Heart left ventricle (tissue), 16 donors: Measurements from ENCODE around the gene PGD. TPM values are rescaled to one million over a fixed set of nuclear protein-coding genes. Genes with fewer than 3 reads are reported as not detected.

ENCODE experiments used
- ATAC-seq, 4 donors: fragments of 200-7000 bp; cut with Tn5 transposase; one replicate each; pipeline ENCODE4 v1.9.1; 2020 to 2022; ENCODE audit warnings: moderate library complexity in 4 of 4, mild to moderate bottlenecking in 3 of 4, moderate number of reproducible peaks in 1 of 4
- DNase-seq, 5 donors: peaks; one replicate each; pipeline ENCODE4 v3.0.0-alpha.2; 2020
- H3K27ac ChIP-seq, 12 donors: fragments of 200-600 bp; sonication (generic) in 4 of 12; one replicate each; pipeline versions ENCODE4 v1.5.0 to v1.8.0; 2016 to 2022; ENCODE audit warnings: mild to moderate bottlenecking in 2 of 12
- H3K27me3 ChIP-seq, 9 donors: fragments of 200-600 bp; sonication (generic) in 2 of 9; one replicate each; pipeline versions ENCODE4 v1.5.1 to v1.8.0; 2016 to 2022; ENCODE audit warnings: mild to moderate bottlenecking in 3 of 9
- H3K36me3 ChIP-seq, 9 donors: fragments of 200-600 bp; sonication (generic) in 2 of 9; one replicate each; pipeline versions ENCODE4 v1.5.0 to v1.8.0; 2018 to 2022; ENCODE audit warnings: mild to moderate bottlenecking in 2 of 9
- H3K4me1 ChIP-seq, 12 donors: fragments of 200-600 bp; sonication (generic) in 4 of 12; one replicate each; pipeline versions ENCODE4 v1.5.0 to v1.8.0; 2016 to 2022; ENCODE audit warnings: mild to moderate bottlenecking in 3 of 12
- H3K4me3 ChIP-seq, 12 donors: fragments of 200-600 bp; sonication (generic) in 4 of 12; one replicate each; pipeline versions ENCODE4 v1.5.0 to v1.8.0; 2017 to 2022; ENCODE audit warnings: mild to moderate bottlenecking in 9 of 12, moderate library complexity in 4 of 12
- H3K9me3 ChIP-seq, 12 donors: fragments of 200-600 bp; sonication (generic) in 4 of 12; one replicate each; pipeline versions ENCODE4 v1.5.0 to v1.8.0; 2016 to 2022; ENCODE audit warnings: mild to moderate bottlenecking in 1 of 12
- POLR2A ChIP-seq, 2 donors: fragments of 450-650 bp; IDR thresholded peaks; one replicate each; pipeline ENCODE4 v1.6.1; 2017; ENCODE audit warnings: antibody characterized with exemption in 2 of 2, mild to moderate bottlenecking in 2 of 2, moderate library complexity in 2 of 2
- WGBS, 4 donors: extraction: QIAGEN DNeasy Blood & Tissue Kit in 2 of 4; methylation state at CpG; one replicate each; pipeline versions ENCODE4 v1.1.5 to v1.1.7; 2013 to 2018; 5-methylcytosine and 5-hydroxymethylcytosine counted together
- intact Hi-C, 10 donors: fragments of 100-400 bp; cut with DNase I; formaldehyde crosslinking; loops; one replicate each; pipeline versions ENCODE4 v1.11.1 to v1.14.2; 2022
- polyA plus RNA-seq, 2 donors: library from polyadenylated mRNA; stranded (reverse); fragments of 200-250 nt; gene quantifications; one replicate each; pipeline ENCODE4 v1.2.3, GENCODE V29; 2013
- total RNA-seq, 9 donors: library from RNA; depleted of rRNA in 2 of 9; stranded (reverse); fragments of >200 nt in 2 of 9; fragmentation: NEBNext Ultra II Directional in 3 of 9; extraction: Animal tissue kit (Norgen Biotek cat#: 25700) in 3 of 9; gene quantifications; one replicate each; pipeline versions ENCODE4 v1.1.0 to v1.2.4, GENCODE V29; 2016 to 2023
- TF ChIP-seq, protein P1 (sequence below), 12 donors: fragments of 200-600 bp; sonication (generic) in 4 of 12; IDR thresholded peaks; one replicate each; pipeline versions ENCODE4 v1.5.0 to v1.8.0; 2018 to 2022; ENCODE audit warnings: antibody characterized with exemption in 12 of 12, mild to moderate bottlenecking in 5 of 12
- donor health status: ischemic (EF 13 %, LVEDD 7.1; RV severe dilation, severe dysfunction).
- donor health status: healthy with polysubstance abuse.
- donor health status: DM: no; HTN: yes; CAD: no.
- donor health status: DM: no; HTN: no; CAD: no.
- donor health status: ischemic (EF 25% LVEDD 6.9; RV normal size, moderate dysfunction).
- donor health status: ischemic (EF 25% LVEDD 5.7; RV mildly dilated, moderate dysfunction).
- donor health status: healthy.
- donor health status: DM: yes; HTN: yes; CAD: no.
- donor health status: ischemic (EF 35%, LVEDD 5.7; RV mildly dilated, moderate dysfunction).
- donor health status: nonischemic (EF 11% LVEDD 7.7; RV severe dilation, severe dysfunction).
- donor health status: DM: yes; HTN: yes; CAD: no.
- donor health status: PGD.
- donor health status: ischemic (EF 29% LVEDD 5.4; RV normal size, mild dysfunction).
- donor health status: nonischemic (EF 23%, LVEDD 6.1; RV moderate dilation, normal function).

Gene PGD
- total and polyA plus RNA-seq, 11 donors = 13.3 to 95.2 (median 30.9) TPM

- intact Hi-C loops = no loop called here
- DNase-seq (peak in 1 of 5 donors; percentile 3), ATAC-seq (no peak)
- H3K4me1 ChIP-seq = peaks cover 0 to 18% (median 0%) of the 10 kb centered on the region in 12 donors
- no peaks in the 10 kb centered on the region for H3K9me3 ChIP-seq
- H3K36me3 ChIP-seq = peaks cover 2 to 33% (median 27%) of the 10 kb centered on the region in 9 donors
- no peaks in the 10 kb centered on the region for H3K27me3 ChIP-seq
- peak overlapping the region in 1 of 12 donors; percentile 22 for H3K4me3 ChIP-seq
- H3K27ac ChIP-seq = peak overlapping the region in 1 of 12 donors; percentile 20
- WGBS, 4 donors = 64 to 84% (median 70%) methylated on average over 9 of the region's 9 CpGs
- TF ChIP-seq, protein P1, sequence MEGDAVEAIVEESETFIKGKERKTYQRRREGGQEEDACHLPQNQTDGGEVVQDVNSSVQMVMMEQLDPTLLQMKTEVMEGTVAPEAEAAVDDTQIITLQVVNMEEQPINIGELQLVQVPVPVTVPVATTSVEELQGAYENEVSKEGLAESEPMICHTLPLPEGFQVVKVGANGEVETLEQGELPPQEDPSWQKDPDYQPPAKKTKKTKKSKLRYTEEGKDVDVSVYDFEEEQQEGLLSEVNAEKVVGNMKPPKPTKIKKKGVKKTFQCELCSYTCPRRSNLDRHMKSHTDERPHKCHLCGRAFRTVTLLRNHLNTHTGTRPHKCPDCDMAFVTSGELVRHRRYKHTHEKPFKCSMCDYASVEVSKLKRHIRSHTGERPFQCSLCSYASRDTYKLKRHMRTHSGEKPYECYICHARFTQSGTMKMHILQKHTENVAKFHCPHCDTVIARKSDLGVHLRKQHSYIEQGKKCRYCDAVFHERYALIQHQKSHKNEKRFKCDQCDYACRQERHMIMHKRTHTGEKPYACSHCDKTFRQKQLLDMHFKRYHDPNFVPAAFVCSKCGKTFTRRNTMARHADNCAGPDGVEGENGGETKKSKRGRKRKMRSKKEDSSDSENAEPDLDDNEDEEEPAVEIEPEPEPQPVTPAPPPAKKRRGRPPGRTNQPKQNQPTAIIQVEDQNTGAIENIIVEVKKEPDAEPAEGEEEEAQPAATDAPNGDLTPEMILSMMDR (IDR thresholded peaks at IDR 0.05) = no peak
- no peak for TF ChIP-seq POLR2A (IDR thresholded peaks at IDR 0.05)
Observed at GRCh38 chr1:10457875-10458274, 59.0 kb downstream of the PGD start.

- H3K4me3 ChIP-seq = no peak overlapping the region
- WGBS, 4 donors = 53 to 64% (median 59%) methylated on average over 3 of the region's 3 CpGs
- H3K4me1 ChIP-seq = peaks cover 0 to 18% (median 0%) of the 10 kb centered on the region in 12 donors
- H3K9me3 ChIP-seq = no peaks in the 10 kb centered on the region
- ATAC-seq = no peak
- no peak overlapping the region for H3K27ac ChIP-seq
- intact Hi-C loops = no loop called here
- H3K27me3 ChIP-seq = no peaks in the 10 kb centered on the region
- no peak for DNase-seq
- H3K36me3 ChIP-seq = peaks cover 2 to 46% (median 40%) of the 10 kb centered on the region in 9 donors
- TF ChIP-seq, protein P1 (IDR thresholded peaks at IDR 0.05) = no peak
- TF ChIP-seq POLR2A (IDR thresholded peaks at IDR 0.05) = no peak
Observed at GRCh38 chr1:10459184-10459583, 60.3 kb downstream of the PGD start.

DNA sequence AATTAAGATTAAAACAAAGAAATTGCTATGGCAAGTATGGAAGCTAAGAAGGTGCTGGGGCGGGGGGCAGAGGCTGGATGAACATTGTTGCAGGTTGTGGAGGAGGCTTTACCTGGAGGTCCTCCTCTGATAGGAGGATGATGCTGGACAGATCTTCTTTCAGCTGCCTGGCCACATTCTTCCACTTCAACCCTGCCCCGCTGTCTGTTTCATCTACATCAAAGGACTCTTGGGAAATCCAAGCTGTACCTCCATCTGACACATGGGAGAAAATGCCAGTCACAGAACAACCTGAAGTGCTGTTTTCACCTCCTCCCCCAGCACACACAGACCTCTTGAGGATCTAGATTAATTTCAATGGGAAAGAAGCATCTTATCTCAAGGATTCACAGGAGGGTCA, 68.2 kb downstream of the PGD start:
- Histone ChIP-seq H3K27ac (no peak overlapping the region), H3K36me3 (peaks cover 0 to 74% (median 71%) of the 10 kb centered on the region in 9 donors), H3K9me3 (no peaks in the 10 kb centered on the region), H3K4me3 (no peak overlapping the region), H3K27me3 (no peaks in the 10 kb centered on the region), H3K4me1 (peaks cover 0 to 13% (median 8%) of the 10 kb centered on the region in 12 donors)
- 95 to 98% (median 97%) methylated on average over 2 of the region's 2 CpGs for WGBS, 4 donors
- DNase-seq = peak in 1 of 5 donors; percentile 0
- intact Hi-C loops = loop anchor here in 1 of 10 donors (5.0 kb wide), 1 partner anchor 35 kb away; the partner anchor contains the start of gene CENPS
- no peak for ATAC-seq
- no peak for TF ChIP-seq POLR2A (IDR thresholded peaks at IDR 0.05)
- TF ChIP-seq, protein P1 (IDR thresholded peaks at IDR 0.05) = no peak

- peaks cover 0 to 32% (median 9%) of the 10 kb centered on the region in 12 donors for H3K4me1 ChIP-seq
- WGBS, 4 donors = 96 to 100% (median 98%) methylated on average over 4 of the region's 4 CpGs
- H3K9me3 ChIP-seq = no peaks in the 10 kb centered on the region
- no peaks in the 10 kb centered on the region for H3K27me3 ChIP-seq
- no peak overlapping the region for H3K4me3 ChIP-seq
- H3K36me3 ChIP-seq = peaks cover 0 to 45% (median 41%) of the 10 kb centered on the region in 9 donors
- DNase-seq (no peak), ATAC-seq (no peak)
- H3K27ac ChIP-seq = no peak overlapping the region
- intact Hi-C loops = loop anchor here in 3 of 10 donors (5.0 kb wide), 1 partner anchor 38 kb away; the partner anchor contains the start of gene CENPS (in 3 of the 3)
- no peak for TF ChIP-seq POLR2A (IDR thresholded peaks at IDR 0.05)
- TF ChIP-seq, protein P1 (IDR thresholded peaks at IDR 0.05) = no peak
Observed at GRCh38 chr1:10470043-10470442, 71.2 kb downstream of the PGD start.

Other genes with a start within 250 kb of the PGD start
- 100 to 1,000 TPM in 2 of 9 donors, 10 to 100 TPM in 7; 65.5 to 137 (median 82.0) TPM for gene KIF1B, start 188.5 kb upstream of the PGD start, total RNA-seq
- 10 to 100 TPM; 25.0 to 65.9 TPM for gene KIF1B, start 188.5 kb upstream of the PGD start, polyA plus RNA-seq
- 10 to 100 TPM in 1 of 9 donors, 1 to 10 TPM in 8; 2.4 to 11.6 (median 8.5) TPM for gene CENPS, start 31.4 kb downstream of the PGD start, total RNA-seq
- 1 to 10 TPM; 6.7 to 8.2 TPM for gene CENPS, start 31.4 kb downstream of the PGD start, polyA plus RNA-seq
- gene CORT, start 51.0 kb downstream of the PGD start, total RNA-seq = under 1 TPM in 2 of 9 donors, not detected in 7; 0.19 to 0.37 TPM
- not detected for gene CORT, start 51.0 kb downstream of the PGD start, polyA plus RNA-seq
- gene DFFA, start 73.5 kb downstream of the PGD start, total RNA-seq = 10 to 100 TPM; 16.0 to 27.6 (median 24.5) TPM
- gene DFFA, start 73.5 kb downstream of the PGD start, polyA plus RNA-seq = 10 to 100 TPM; 10.4 to 26.0 TPM
- 10 to 100 TPM; 14.9 to 25.1 (median 19.6) TPM for gene PEX14, start 75.9 kb downstream of the PGD start, total RNA-seq
- 10 to 100 TPM; 24.2 to 28.7 TPM for gene PEX14, start 75.9 kb downstream of the PGD start, polyA plus RNA-seq